Adipose tissue (tissue), 3 donors: Measurements from ENCODE around the gene CYP2A6. TPM values are rescaled to one million over a fixed set of nuclear protein-coding genes. Genes with fewer than 3 reads are reported as not detected.
"Not testable (repeated sequence)": the region's sequence is repeated elsewhere in the genome, so short reads cannot be mapped to it uniquely, and the experiment has no call there.

Source experiments
- H3K27ac ChIP-seq: one replicate; pipeline ENCODE4 v1.5.1; 2013; ENCODE audit warnings: low read depth, low read length
- WGBS, 3 donors: extraction: QIAGEN DNeasy Blood & Tissue Kit; methylation state at CpG; one replicate each; pipeline ENCODE4 v1.1.7; 2013; 5-methylcytosine and 5-hydroxymethylcytosine counted together
- polyA plus RNA-seq, 3 donors: library from polyadenylated mRNA; stranded (reverse); fragments of 200-250 nt; gene quantifications; one replicate each; pipeline ENCODE4 v1.2.3, GENCODE V29; 2013
- donor health status: healthy with polysubstance abuse.
- donor health status: Bipolar disorder and iron deficiency.
- donor health status: healthy.

CYP2A6 gene
- polyA plus RNA-seq, 3 donors, result 0.22 to 0.42 TPM; not detected in 1

GRCh38 chr19:40858109-40858508, 7.9 kb upstream of the CYP2A6 start:
- H3K27ac ChIP-seq, result no peak overlapping the region
- 84 to 92% (median 90%) methylated on average over 5 of the region's 5 CpGs for WGBS, 3 donors

GRCh38 chr19:40852467-40853152, 2.4 kb upstream of the CYP2A6 start:
- 19 to 72% (median 71%) methylated on average over 2 of the region's 3 CpGs for WGBS, 3 donors

GRCh38 chr19:40846722-40847121, 3.5 kb downstream of the CYP2A6 start:
- H3K27ac ChIP-seq, result not testable (repeated sequence)
- WGBS, 3 donors, result 78 to 85% (median 83%) methylated on average over 7 to 8 of the region's 8 CpGs

More at GRCh38 chr19:40852467-40853152, 2.4 kb upstream of the CYP2A6 start:
- H3K27ac ChIP-seq, result not testable (repeated sequence)

GRCh38 chr19:40843653-40844052, 6.6 kb downstream of the CYP2A6 start:
- 1 to 4% (median 3%) methylated on average over 11 to 16 of the region's 19 CpGs for WGBS, 3 donors
- H3K27ac ChIP-seq, result not testable (repeated sequence)

GRCh38 chr19:40842997-40843652, 7.1 kb downstream of the CYP2A6 start:
- H3K27ac ChIP-seq, result not testable (repeated sequence)
- WGBS, 3 donors, result 36 to 40% (median 37%) methylated on average over 9 of the region's 12 CpGs

- not testable (repeated sequence) for H3K27ac ChIP-seq
- 93 to 98% (median 95%) methylated on average over 2 to 3 of the region's 3 CpGs for WGBS, 3 donors
Observed at GRCh38 chr19:40842012-40842411, 8.2 kb downstream of the CYP2A6 start.

- WGBS, 3 donors, result 62 to 77% (median 68%) methylated on average over 1 of the region's 1 CpG
- not testable (repeated sequence) for H3K27ac ChIP-seq
Observed at GRCh38 chr19:40838477-40838876, 11.8 kb downstream of the CYP2A6 start.

GRCh38 chr19:40836754-40837429, 13.4 kb downstream of the CYP2A6 start:
- no peak overlapping the region for H3K27ac ChIP-seq
- 84 to 91% (median 84%) methylated on average over 6 of the region's 6 CpGs for WGBS, 3 donors

- H3K27ac ChIP-seq, result not testable (repeated sequence)
- 46 to 49% (median 47%) methylated on average over 7 of the region's 7 CpGs for WGBS, 3 donors
Observed at GRCh38 chr19:40833728-40834533, 16.3 kb downstream of the CYP2A6 start.

- not testable (repeated sequence) for H3K27ac ChIP-seq
- WGBS, 3 donors, result 75 to 83% (median 81%) methylated on average over 4 of the region's 4 CpGs
Observed at GRCh38 chr19:40832431-40832790, 17.8 kb downstream of the CYP2A6 start.

GRCh38 chr19:40831502-40832430, 18.5 kb downstream of the CYP2A6 start:
- WGBS, 3 donors, result 50 to 57% (median 56%) methylated on average over 7 of the region's 7 CpGs
- H3K27ac ChIP-seq, result no peak overlapping the region

- not testable (repeated sequence) for H3K27ac ChIP-seq
- WGBS, 3 donors, result 95 to 97% (median 97%) methylated on average over 14 to 16 of the region's 16 CpGs
Observed at GRCh38 chr19:40830741-40831140, 19.5 kb downstream of the CYP2A6 start.

GRCh38 chr19:40829205-40829604, 21.0 kb downstream of the CYP2A6 start:
- no peak overlapping the region for H3K27ac ChIP-seq

- 95 to 97% (median 96%) methylated on average over 22 of the region's 22 CpGs for WGBS, 3 donors
- H3K27ac ChIP-seq, result no peak overlapping the region
Observed at GRCh38 chr19:40827386-40828247, 22.6 kb downstream of the CYP2A6 start.

- 64 to 91% (median 68%) methylated on average over 29 of the region's 29 CpGs for WGBS, 3 donors
- H3K27ac ChIP-seq, result not testable (repeated sequence)
Observed at GRCh38 chr19:40826699-40827385, 23.4 kb downstream of the CYP2A6 start.

- 82 to 90% (median 86%) methylated on average over 7 to 9 of the region's 14 CpGs for WGBS, 3 donors
- H3K27ac ChIP-seq, result not testable (repeated sequence)
Observed at GRCh38 chr19:40826312-40826698, 23.9 kb downstream of the CYP2A6 start.
